ENCODE data around the gene ERC1.
A peak's percentile ranks its signal among the peaks of the same experiment; 100 is the strongest.

ERC1 gene

DNA sequence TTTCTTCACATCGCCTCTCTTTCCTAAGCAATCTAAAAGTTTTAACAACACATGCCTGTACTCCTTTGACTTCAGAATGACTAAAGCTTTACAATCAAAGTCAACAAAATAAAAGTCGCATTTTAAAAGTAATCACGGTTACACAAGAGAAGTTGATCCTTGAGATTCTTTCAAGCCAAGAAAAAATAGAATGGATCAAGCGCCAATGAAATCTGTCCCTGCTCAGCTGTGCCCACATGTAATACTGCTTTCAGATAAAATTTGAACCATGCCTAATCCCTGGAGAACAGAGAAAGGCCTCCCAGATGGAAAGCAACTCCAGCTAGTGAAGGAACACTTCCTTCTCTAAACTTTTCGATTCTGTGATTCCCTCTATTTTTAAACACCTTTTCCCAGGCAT, 490.3 kb downstream of the ERC1 start:
- no peak for DNase-seq (ENCODE audit: extremely low read depth, low read depth)
- H3K4me3 ChIP-seq (replicated peaks; ENCODE audit: low read depth, low read length) = no peak overlapping the region
- TF ChIP-seq CTCF (IDR thresholded peaks at IDR 0.05; ENCODE audit: low read depth, low read length, missing control alignments) = no peak

DNA sequence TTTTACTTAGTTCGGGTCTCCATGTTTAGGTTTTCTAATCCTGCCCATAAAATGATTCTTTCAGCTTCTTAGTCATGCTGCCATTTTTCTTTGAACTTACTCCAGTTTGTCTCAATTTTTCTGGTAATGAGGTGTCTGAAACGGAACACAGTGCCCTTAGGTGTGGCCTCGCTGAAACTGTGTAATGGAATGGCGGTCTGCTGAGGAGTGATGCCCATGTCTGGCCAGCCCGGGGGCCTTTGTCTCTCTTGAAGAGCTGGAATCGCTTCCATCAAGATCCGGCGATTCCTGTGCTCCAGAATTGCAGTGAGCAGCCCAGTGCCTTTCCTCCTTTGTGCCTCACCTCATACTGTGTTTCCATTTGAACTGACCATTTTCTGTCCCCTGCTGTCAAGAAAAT, 490.9 kb downstream of the ERC1 start:
- no peak for DNase-seq (ENCODE audit: extremely low read depth, low read depth)
- no peak overlapping the region for H3K4me3 ChIP-seq (replicated peaks; ENCODE audit: low read depth, low read length)
- TF ChIP-seq CTCF (IDR thresholded peaks at IDR 0.05; ENCODE audit: low read depth, low read length, missing control alignments) = no peak

- DNase-seq (ENCODE audit: extremely low read depth, low read depth) = peak; percentile 20
- H3K4me3 ChIP-seq (replicated peaks; ENCODE audit: low read depth, low read length) = no peak overlapping the region
- no peak for TF ChIP-seq CTCF (IDR thresholded peaks at IDR 0.05; ENCODE audit: low read depth, low read length, missing control alignments)
Observed at GRCh38 chr12:1488908-1489381, 497.9 kb downstream of the ERC1 start.

DNA sequence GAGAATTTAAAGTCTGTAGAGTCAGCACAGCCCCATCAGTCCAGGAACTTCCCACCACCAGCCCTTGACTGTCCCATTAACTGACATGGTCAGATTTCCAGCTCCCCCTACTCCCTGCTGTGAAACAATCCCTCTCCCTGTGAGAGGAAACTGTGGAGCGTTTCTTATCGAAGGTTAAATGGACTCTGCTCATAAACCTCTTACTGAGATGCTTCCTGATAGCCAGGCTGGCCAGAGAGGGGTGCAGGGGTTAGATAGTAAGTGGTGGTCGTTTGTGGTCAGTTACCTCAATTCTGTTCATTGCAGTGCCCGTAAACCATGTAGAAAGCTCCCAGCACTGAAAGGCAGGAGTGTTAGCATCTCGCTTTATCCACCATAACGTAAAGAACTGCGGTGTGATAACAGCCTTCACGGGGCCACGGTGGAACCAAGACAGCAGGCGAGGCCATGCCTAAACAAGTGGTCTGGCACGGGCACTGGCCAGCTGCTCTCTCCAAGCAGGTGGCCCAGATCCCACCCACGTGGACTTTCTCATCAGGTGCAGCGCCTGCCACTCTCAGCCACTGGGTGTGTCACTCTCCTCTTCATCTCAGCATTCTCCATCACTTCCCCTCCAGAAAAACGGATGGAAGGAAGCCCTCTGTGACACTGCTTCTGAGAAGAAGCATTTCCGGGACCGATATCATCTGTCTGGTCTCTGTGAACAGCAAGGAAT, 501.1 kb downstream of the ERC1 start:
- no peak overlapping the region for H3K4me3 ChIP-seq (replicated peaks; ENCODE audit: low read depth, low read length)
- no peak for DNase-seq (ENCODE audit: extremely low read depth, low read depth)
- no peak for TF ChIP-seq CTCF (IDR thresholded peaks at IDR 0.05; ENCODE audit: low read depth, low read length, missing control alignments)

- no peak overlapping the region for H3K4me3 ChIP-seq (replicated peaks; ENCODE audit: low read depth, low read length)
- DNase-seq (ENCODE audit: extremely low read depth, low read depth) = no peak
Observed at GRCh38 chr12:1493781-1494565, 502.9 kb downstream of the ERC1 start.

GRCh38 chr12:1494856-1495255, 503.8 kb downstream of the ERC1 start:
- no peak overlapping the region for H3K4me3 ChIP-seq (replicated peaks; ENCODE audit: low read depth, low read length)
- DNase-seq (ENCODE audit: extremely low read depth, low read depth) = no peak
- no peak for TF ChIP-seq CTCF (IDR thresholded peaks at IDR 0.05; ENCODE audit: low read depth, low read length, missing control alignments)

More at GRCh38 chr12:1493781-1494565, 502.9 kb downstream of the ERC1 start:
- no peak for TF ChIP-seq CTCF (IDR thresholded peaks at IDR 0.05; ENCODE audit: low read depth, low read length, missing control alignments)

Measured in HFF-Myc (cell line).